ENCODE data around the gene TMEM72.

Gene TMEM72

GRCh38 chr10:44936314-44936975, 25.3 kb downstream of the TMEM72 start:
- no peaks in the 10 kb centered on the region for H3K27me3 ChIP-seq (replicated peaks in 2 of 5; ENCODE audit: control insufficient read depth in 4 of 5, insufficient read depth in 5 of 5, low read length in 4 of 5)
- ChIA-PET POLR2A (no interaction called here), CTCF (interaction anchor here (1.1 to 6.0 kb wide), 4 partner anchors 10 to 55 kb away, joined by 3 to 84 read pairs (median 37); no protein-coding TSS in a partner anchor)
- H3K27ac ChIP-seq (ENCODE audit: insufficient read depth in 1 of 2, low read depth in 1 of 2, low read length in 2 of 2, poor library complexity in 1 of 2, severe bottlenecking in 2 of 2): no peak overlapping the region
- H3K36me3 ChIP-seq (ENCODE audit: control insufficient read depth in 4 of 4, insufficient read depth in 4 of 4, low read length in 3 of 4): no peaks in the 10 kb centered on the region
- DNase-seq: no peak
- WGBS (ENCODE audit: insufficient coverage): 73% methylated on average over 7 of the region's 7 CpGs
- H3K4me1 ChIP-seq (ENCODE audit: control extremely low read depth in 1 of 4, control insufficient read depth in 4 of 4, insufficient read depth in 4 of 4, low read length in 3 of 4): peaks cover 5 to 25% (median 23%) of the 10 kb centered on the region in 4 experiments
- peak overlapping the region in 1 of 7 experiments; percentile 11 for H3K4me3 ChIP-seq (ENCODE audit: control insufficient read depth in 1 of 7, extremely low read depth in 1 of 7, insufficient read depth in 4 of 7, low read depth in 2 of 7, low read length in 6 of 7)
- H3K9me3 ChIP-seq (ENCODE audit: control extremely low read depth in 1 of 5, control insufficient read depth in 4 of 5, insufficient read depth in 2 of 5, low read depth in 1 of 5, low read length in 4 of 5): peaks cover 0 to 5% (median 3%) of the 10 kb centered on the region in 5 experiments

GRCh38 chr10:44937196-44938005, 26.3 kb downstream of the TMEM72 start:
- no peaks in the 10 kb centered on the region for H3K36me3 ChIP-seq (ENCODE audit: control insufficient read depth in 4 of 4, insufficient read depth in 4 of 4, low read length in 3 of 4)
- no peak overlapping the region for H3K27ac ChIP-seq (ENCODE audit: insufficient read depth in 1 of 2, low read depth in 1 of 2, low read length in 2 of 2, poor library complexity in 1 of 2, severe bottlenecking in 2 of 2)
- no peak for DNase-seq
- H3K4me1 ChIP-seq (ENCODE audit: control extremely low read depth in 1 of 4, control insufficient read depth in 4 of 4, insufficient read depth in 4 of 4, low read length in 3 of 4): peaks cover 5 to 25% (median 23%) of the 10 kb centered on the region in 4 experiments
- 97% methylated on average over 8 of the region's 9 CpGs for WGBS (ENCODE audit: insufficient coverage)
- H3K27me3 ChIP-seq (replicated peaks in 2 of 5; ENCODE audit: control insufficient read depth in 4 of 5, insufficient read depth in 5 of 5, low read length in 4 of 5): no peaks in the 10 kb centered on the region
- POLR2A ChIA-PET: interaction anchor here (0.6 to 0.8 kb wide), 2 partner anchors 38 to 57 kb away, joined by 3 to 7 read pairs; no protein-coding TSS in a partner anchor
- CTCF ChIA-PET: interaction anchor here (0.8 to 1.1 kb wide), 2 partner anchors 41 to 51 kb away, joined by 3 to 4 read pairs; partner anchors contain the start of gene DEPP1
- no peak overlapping the region for H3K4me3 ChIP-seq (ENCODE audit: control insufficient read depth in 1 of 7, extremely low read depth in 1 of 7, insufficient read depth in 4 of 7, low read depth in 2 of 7, low read length in 6 of 7)
- peaks cover 0 to 5% (median 3%) of the 10 kb centered on the region in 5 experiments for H3K9me3 ChIP-seq (ENCODE audit: control extremely low read depth in 1 of 5, control insufficient read depth in 4 of 5, insufficient read depth in 2 of 5, low read depth in 1 of 5, low read length in 4 of 5)

- H3K4me1 ChIP-seq (ENCODE audit: control extremely low read depth in 1 of 4, control insufficient read depth in 4 of 4, insufficient read depth in 4 of 4, low read length in 3 of 4): peaks cover 5 to 22% (median 17%) of the 10 kb centered on the region in 4 experiments
- CTCF ChIA-PET: no interaction called here
- POLR2A ChIA-PET: no interaction called here
Observed at GRCh38 chr10:44938956-44939355, 27.8 kb downstream of the TMEM72 start.

GRCh38 chr10:44939691-44940401, 28.7 kb downstream of the TMEM72 start:
- H3K4me1 ChIP-seq (ENCODE audit: control extremely low read depth in 1 of 4, control insufficient read depth in 4 of 4, insufficient read depth in 4 of 4, low read length in 3 of 4): peaks cover 5 to 22% (median 17%) of the 10 kb centered on the region in 4 experiments
- 100% methylated on average over 2 of the region's 7 CpGs for WGBS (ENCODE audit: insufficient coverage)
- H3K4me3 ChIP-seq (ENCODE audit: control insufficient read depth in 1 of 7, extremely low read depth in 1 of 7, insufficient read depth in 4 of 7, low read depth in 2 of 7, low read length in 6 of 7): no peak overlapping the region
- no peak overlapping the region for H3K27ac ChIP-seq (ENCODE audit: insufficient read depth in 1 of 2, low read depth in 1 of 2, low read length in 2 of 2, poor library complexity in 1 of 2, severe bottlenecking in 2 of 2)
- no peaks in the 10 kb centered on the region for H3K27me3 ChIP-seq (replicated peaks in 2 of 5; ENCODE audit: control insufficient read depth in 4 of 5, insufficient read depth in 5 of 5, low read length in 4 of 5)
- peaks cover 0 to 15% (median 4%) of the 10 kb centered on the region in 5 experiments for H3K9me3 ChIP-seq (ENCODE audit: control extremely low read depth in 1 of 5, control insufficient read depth in 4 of 5, insufficient read depth in 2 of 5, low read depth in 1 of 5, low read length in 4 of 5)
- DNase-seq: peak in 1 of 3 donors; percentile 22
- POLR2A ChIA-PET: no interaction called here
- CTCF ChIA-PET: interaction anchor here (1.6 kb wide), 1 partner anchor 9 kb away, joined by 3 read pairs; no protein-coding TSS in a partner anchor
- no peaks in the 10 kb centered on the region for H3K36me3 ChIP-seq (ENCODE audit: control insufficient read depth in 4 of 4, insufficient read depth in 4 of 4, low read length in 3 of 4)

More at GRCh38 chr10:44938956-44939355, 27.8 kb downstream of the TMEM72 start:
- no peak overlapping the region for H3K27ac ChIP-seq (ENCODE audit: insufficient read depth in 1 of 2, low read depth in 1 of 2, low read length in 2 of 2, poor library complexity in 1 of 2, severe bottlenecking in 2 of 2)
- no peak overlapping the region for H3K4me3 ChIP-seq (ENCODE audit: control insufficient read depth in 1 of 7, extremely low read depth in 1 of 7, insufficient read depth in 4 of 7, low read depth in 2 of 7, low read length in 6 of 7)
- H3K36me3 ChIP-seq (ENCODE audit: control insufficient read depth in 4 of 4, insufficient read depth in 4 of 4, low read length in 3 of 4): no peaks in the 10 kb centered on the region
- no peaks in the 10 kb centered on the region for H3K27me3 ChIP-seq (replicated peaks in 2 of 5; ENCODE audit: control insufficient read depth in 4 of 5, insufficient read depth in 5 of 5, low read length in 4 of 5)
- no peak for DNase-seq
- peaks cover 0 to 6% (median 3%) of the 10 kb centered on the region in 5 experiments for H3K9me3 ChIP-seq (ENCODE audit: control extremely low read depth in 1 of 5, control insufficient read depth in 4 of 5, insufficient read depth in 2 of 5, low read depth in 1 of 5, low read length in 4 of 5)
- 87% methylated on average over 4 of the region's 7 CpGs for WGBS (ENCODE audit: insufficient coverage)

- no peaks in the 10 kb centered on the region for H3K36me3 ChIP-seq (ENCODE audit: control insufficient read depth in 4 of 4, insufficient read depth in 4 of 4, low read length in 3 of 4)
- DNase-seq: peak in 1 of 3 donors; percentile 36
- POLR2A ChIA-PET: no interaction called here
- WGBS (ENCODE audit: insufficient coverage): no CpG with 5 or more reads among the region's 1 CpG
- H3K27ac ChIP-seq (ENCODE audit: insufficient read depth in 1 of 2, low read depth in 1 of 2, low read length in 2 of 2, poor library complexity in 1 of 2, severe bottlenecking in 2 of 2): no peak overlapping the region
- peaks cover 13 to 29% (median 17%) of the 10 kb centered on the region in 4 experiments for H3K4me1 ChIP-seq (ENCODE audit: control extremely low read depth in 1 of 4, control insufficient read depth in 4 of 4, insufficient read depth in 4 of 4, low read length in 3 of 4)
- H3K27me3 ChIP-seq (replicated peaks in 2 of 5; ENCODE audit: control insufficient read depth in 4 of 5, insufficient read depth in 5 of 5, low read length in 4 of 5): no peaks in the 10 kb centered on the region
- CTCF ChIA-PET: interaction anchor here (1.1 to 9.2 kb wide), 3 partner anchors 10 to 18 kb away, joined by 3 to 70 read pairs (median 3); no protein-coding TSS in a partner anchor
- no peak overlapping the region for H3K4me3 ChIP-seq (ENCODE audit: control insufficient read depth in 1 of 7, extremely low read depth in 1 of 7, insufficient read depth in 4 of 7, low read depth in 2 of 7, low read length in 6 of 7)
- H3K9me3 ChIP-seq (ENCODE audit: control extremely low read depth in 1 of 5, control insufficient read depth in 4 of 5, insufficient read depth in 2 of 5, low read depth in 1 of 5, low read length in 4 of 5): peaks cover 0 to 17% (median 5%) of the 10 kb centered on the region in 5 experiments
Observed at GRCh38 chr10:44944354-44944753, 33.2 kb downstream of the TMEM72 start.

GRCh38 chr10:44946205-44946604, 35.1 kb downstream of the TMEM72 start:
- no peaks in the 10 kb centered on the region for H3K27me3 ChIP-seq (replicated peaks in 2 of 5; ENCODE audit: control insufficient read depth in 4 of 5, insufficient read depth in 5 of 5, low read length in 4 of 5)
- no peak overlapping the region for H3K27ac ChIP-seq (ENCODE audit: insufficient read depth in 1 of 2, low read depth in 1 of 2, low read length in 2 of 2, poor library complexity in 1 of 2, severe bottlenecking in 2 of 2)
- H3K36me3 ChIP-seq (ENCODE audit: control insufficient read depth in 4 of 4, insufficient read depth in 4 of 4, low read length in 3 of 4): no peaks in the 10 kb centered on the region
- CTCF ChIA-PET: interaction anchor here (1.2 to 9.2 kb wide), 5 partner anchors 11 to 45 kb away, joined by 3 to 70 read pairs (median 5); no protein-coding TSS in a partner anchor
- POLR2A ChIA-PET: no interaction called here
- DNase-seq: peak in 1 of 3 donors; percentile 22
- peaks cover 0 to 17% (median 5%) of the 10 kb centered on the region in 5 experiments for H3K9me3 ChIP-seq (ENCODE audit: control extremely low read depth in 1 of 5, control insufficient read depth in 4 of 5, insufficient read depth in 2 of 5, low read depth in 1 of 5, low read length in 4 of 5)
- H3K4me3 ChIP-seq (ENCODE audit: control insufficient read depth in 1 of 7, extremely low read depth in 1 of 7, insufficient read depth in 4 of 7, low read depth in 2 of 7, low read length in 6 of 7): no peak overlapping the region
- 90% methylated on average over 2 of the region's 2 CpGs for WGBS (ENCODE audit: insufficient coverage)
- H3K4me1 ChIP-seq (ENCODE audit: control extremely low read depth in 1 of 4, control insufficient read depth in 4 of 4, insufficient read depth in 4 of 4, low read length in 3 of 4): peaks cover 13 to 31% (median 18%) of the 10 kb centered on the region in 4 experiments
